ENCODE results near the gene FLT3LG. TPM values are rescaled to one million over a fixed set of nuclear protein-coding genes. Genes with fewer than 3 reads are reported as not detected.

FLT3LG gene
- total and polyA plus RNA-seq, 5 donors from 2014 or later: 103 to 250 (median 117) TPM

- DNase-seq: peak in 2 of 3 donors; percentile 47 to 63
- peaks cover 92% of the 10 kb centered on the region for H3K27me3 Mint-ChIP-seq
- no peak overlapping the region for H3K4me3 Mint-ChIP-seq
- H3K4me3 ChIP-seq (ENCODE audit: low read depth, low read length): no peak overlapping the region
- no peak for ATAC-seq (ENCODE audit: low read depth in 2 of 2)
- H3K27ac ChIP-seq (ENCODE audit: insufficient read depth, low read length, poor library complexity, severe bottlenecking): no peak overlapping the region
- H3K27ac Mint-ChIP-seq: no peak overlapping the region
- peaks cover 40% of the 10 kb centered on the region for H3K27me3 ChIP-seq (ENCODE audit: control insufficient read depth, insufficient read depth, low read length)
- no peaks in the 10 kb centered on the region for H3K36me3 ChIP-seq (ENCODE audit: control insufficient read depth, insufficient read depth, low read length)
- H3K36me3 Mint-ChIP-seq: no peaks in the 10 kb centered on the region
- no peaks in the 10 kb centered on the region for H3K9me3 ChIP-seq (ENCODE audit: control insufficient read depth in 2 of 2, low read length in 2 of 2)
- peaks cover 0 to 9% (median 1%) of the 10 kb centered on the region in 7 donors for H3K9me3 Mint-ChIP-seq
- H3K4me1 ChIP-seq (ENCODE audit: control insufficient read depth, insufficient read depth, low read length, poor library complexity, severe bottlenecking): peaks cover 35% of the 10 kb centered on the region
- peaks cover 0 to 44% (median 18%) of the 10 kb centered on the region in 4 donors for H3K4me1 Mint-ChIP-seq
Observed at GRCh38 chr19:49436381-49437017, 37.5 kb upstream of the FLT3LG start.

- ATAC-seq (ENCODE audit: low read depth in 2 of 2) (no peak), DNase-seq (no peak)
- H3K4me1 Mint-ChIP-seq: peaks cover 0 to 48% (median 24%) of the 10 kb centered on the region in 4 donors
- Histone ChIP-seq H3K27ac (ENCODE audit: insufficient read depth, low read length, poor library complexity, severe bottlenecking) (no peak overlapping the region), H3K9me3 (ENCODE audit: control insufficient read depth in 2 of 2, low read length in 2 of 2) (no peaks in the 10 kb centered on the region), H3K4me3 (ENCODE audit: low read depth, low read length) (no peak overlapping the region), H3K27me3 (ENCODE audit: control insufficient read depth, insufficient read depth, low read length) (peaks cover 47% of the 10 kb centered on the region), H3K4me1 (ENCODE audit: control insufficient read depth, insufficient read depth, low read length, poor library complexity, severe bottlenecking) (peaks cover 36% of the 10 kb centered on the region), H3K36me3 (ENCODE audit: control insufficient read depth, insufficient read depth, low read length) (no peaks in the 10 kb centered on the region)
- no peak overlapping the region for H3K27ac Mint-ChIP-seq
- no peaks in the 10 kb centered on the region for H3K36me3 Mint-ChIP-seq
- H3K9me3 Mint-ChIP-seq: peaks cover 0 to 8% (median 1%) of the 10 kb centered on the region in 7 donors
- peaks cover 94% of the 10 kb centered on the region for H3K27me3 Mint-ChIP-seq
- no peak overlapping the region for H3K4me3 Mint-ChIP-seq
Observed at GRCh38 chr19:49437231-49437630, 36.8 kb upstream of the FLT3LG start.

GRCh38 chr19:49438261-49438660, 35.8 kb upstream of the FLT3LG start:
- ATAC-seq (ENCODE audit: low read depth in 2 of 2): no peak
- no peak overlapping the region for H3K4me3 ChIP-seq (ENCODE audit: low read depth, low read length)
- H3K36me3 Mint-ChIP-seq: no peaks in the 10 kb centered on the region
- H3K4me3 Mint-ChIP-seq: peak overlapping the region in 1 of 4 donors; percentile 1
- peaks cover 0 to 50% (median 27%) of the 10 kb centered on the region in 4 donors for H3K4me1 Mint-ChIP-seq
- no peak overlapping the region for H3K27ac Mint-ChIP-seq
- H3K27me3 ChIP-seq (ENCODE audit: control insufficient read depth, insufficient read depth, low read length): peaks cover 47% of the 10 kb centered on the region
- H3K9me3 ChIP-seq (ENCODE audit: control insufficient read depth in 2 of 2, low read length in 2 of 2): no peaks in the 10 kb centered on the region
- no peak for DNase-seq
- peaks cover 36% of the 10 kb centered on the region for H3K4me1 ChIP-seq (ENCODE audit: control insufficient read depth, insufficient read depth, low read length, poor library complexity, severe bottlenecking)
- H3K27ac ChIP-seq (ENCODE audit: insufficient read depth, low read length, poor library complexity, severe bottlenecking): no peak overlapping the region
- no peaks in the 10 kb centered on the region for H3K36me3 ChIP-seq (ENCODE audit: control insufficient read depth, insufficient read depth, low read length)
- peaks cover 91% of the 10 kb centered on the region for H3K27me3 Mint-ChIP-seq
- H3K9me3 Mint-ChIP-seq: peaks cover 0 to 8% (median 1%) of the 10 kb centered on the region in 7 donors

- Mint-ChIP-seq H3K27me3 (peaks cover 86% of the 10 kb centered on the region), H3K9me3 (peaks cover 0 to 8% (median 0%) of the 10 kb centered on the region in 7 donors), H3K36me3 (no peaks in the 10 kb centered on the region), H3K27ac (no peak overlapping the region), H3K4me1 (peaks cover 0 to 58% (median 29%) of the 10 kb centered on the region in 4 donors), H3K4me3 (peak overlapping the region in 3 of 4 donors; percentile 12 to 75 (median 41))
- Histone ChIP-seq H3K27me3 (ENCODE audit: control insufficient read depth, insufficient read depth, low read length) (peaks cover 44% of the 10 kb centered on the region), H3K4me1 (ENCODE audit: control insufficient read depth, insufficient read depth, low read length, poor library complexity, severe bottlenecking) (peaks cover 38% of the 10 kb centered on the region), H3K27ac (ENCODE audit: insufficient read depth, low read length, poor library complexity, severe bottlenecking) (no peak overlapping the region), H3K9me3 (ENCODE audit: control insufficient read depth in 2 of 2, low read length in 2 of 2) (no peaks in the 10 kb centered on the region), H3K36me3 (ENCODE audit: control insufficient read depth, insufficient read depth, low read length) (no peaks in the 10 kb centered on the region), H3K4me3 (ENCODE audit: low read depth, low read length) (no peak overlapping the region)
- DNase-seq: no peak
- ATAC-seq (ENCODE audit: low read depth in 2 of 2): no peak
Observed at GRCh38 chr19:49439836-49440235, 34.2 kb upstream of the FLT3LG start.

- H3K4me1 ChIP-seq (ENCODE audit: control insufficient read depth, insufficient read depth, low read length, poor library complexity, severe bottlenecking): peaks cover 38% of the 10 kb centered on the region
- no peak for ATAC-seq (ENCODE audit: low read depth in 2 of 2)
- peaks cover 38% of the 10 kb centered on the region for H3K27me3 ChIP-seq (ENCODE audit: control insufficient read depth, insufficient read depth, low read length)
- no peaks in the 10 kb centered on the region for H3K36me3 Mint-ChIP-seq
- no peak overlapping the region for H3K27ac ChIP-seq (ENCODE audit: insufficient read depth, low read length, poor library complexity, severe bottlenecking)
- peak overlapping the region in 1 of 3 donors; percentile 39 for H3K27ac Mint-ChIP-seq
- H3K4me3 ChIP-seq (ENCODE audit: low read depth, low read length): no peak overlapping the region
- H3K27me3 Mint-ChIP-seq: peaks cover 78% of the 10 kb centered on the region
- peaks cover 0 to 59% (median 26%) of the 10 kb centered on the region in 4 donors for H3K4me1 Mint-ChIP-seq
- DNase-seq: no peak
- no peaks in the 10 kb centered on the region for H3K36me3 ChIP-seq (ENCODE audit: control insufficient read depth, insufficient read depth, low read length)
- no peaks in the 10 kb centered on the region for H3K9me3 ChIP-seq (ENCODE audit: control insufficient read depth in 2 of 2, low read length in 2 of 2)
- peak overlapping the region in 3 of 4 donors; percentile 46 to 75 (median 67) for H3K4me3 Mint-ChIP-seq
- H3K9me3 Mint-ChIP-seq: peaks cover 0 to 8% (median 0%) of the 10 kb centered on the region in 7 donors
Observed at GRCh38 chr19:49440439-49441209, 33.4 kb upstream of the FLT3LG start.

- Mint-ChIP-seq H3K27me3 (peaks cover 72% of the 10 kb centered on the region), H3K4me1 (peaks cover 0 to 56% (median 27%) of the 10 kb centered on the region in 4 donors), H3K36me3 (peaks cover 4% of the 10 kb centered on the region), H3K27ac (peak within 1 kb of the TSS; percentile 39 to 86 (median 47)), H3K4me3 (peak within 1 kb of the TSS; percentile 82 to 92 (median 86)), H3K9me3 (peaks cover 0 to 7% (median 0%) of the 10 kb centered on the region in 7 donors)
- Histone ChIP-seq H3K4me3 (ENCODE audit: low read depth, low read length) (no peak within 1 kb of the TSS), H3K9me3 (ENCODE audit: control insufficient read depth in 2 of 2, low read length in 2 of 2) (no peaks in the 10 kb centered on the region), H3K36me3 (ENCODE audit: control insufficient read depth, insufficient read depth, low read length) (peaks cover 5% of the 10 kb centered on the region), H3K4me1 (ENCODE audit: control insufficient read depth, insufficient read depth, low read length, poor library complexity, severe bottlenecking) (peaks cover 38% of the 10 kb centered on the region), H3K27me3 (ENCODE audit: control insufficient read depth, insufficient read depth, low read length) (peaks cover 36% of the 10 kb centered on the region), H3K27ac (ENCODE audit: insufficient read depth, low read length, poor library complexity, severe bottlenecking) (no peak within 1 kb of the TSS)
- peak in 2 of 3 donors; percentile 44 to 45 for DNase-seq
- no peak for ATAC-seq (ENCODE audit: low read depth in 2 of 2)
Observed at GRCh38 chr19:49441210-49441959, 32.6 kb upstream of the FLT3LG start, which contains the start of gene SLC17A7. SLC17A7 (minus strand) TSS chr19:49441527; CDS start chr19:49441379, 148 bp downstream.

GRCh38 chr19:49441960-49442350, 32.1 kb upstream of the FLT3LG start:
- Mint-ChIP-seq H3K27me3 (peaks cover 66% of the 10 kb centered on the region), H3K36me3 (peaks cover 4% of the 10 kb centered on the region), H3K9me3 (peaks cover 0 to 7% (median 0%) of the 10 kb centered on the region in 7 donors), H3K4me1 (peaks cover 0 to 55% (median 26%) of the 10 kb centered on the region in 4 donors), H3K4me3 (peak overlapping the region; percentile 82 to 92 (median 86)), H3K27ac (peak overlapping the region in 2 of 3 donors; percentile 47 to 86)
- ATAC-seq (ENCODE audit: low read depth in 2 of 2) (no peak), DNase-seq (no peak)
- H3K36me3 ChIP-seq (ENCODE audit: control insufficient read depth, insufficient read depth, low read length): peaks cover 11% of the 10 kb centered on the region
- H3K9me3 ChIP-seq (ENCODE audit: control insufficient read depth in 2 of 2, low read length in 2 of 2): no peaks in the 10 kb centered on the region
- peaks cover 32% of the 10 kb centered on the region for H3K4me1 ChIP-seq (ENCODE audit: control insufficient read depth, insufficient read depth, low read length, poor library complexity, severe bottlenecking)
- H3K4me3 ChIP-seq (ENCODE audit: low read depth, low read length): no peak overlapping the region
- peaks cover 36% of the 10 kb centered on the region for H3K27me3 ChIP-seq (ENCODE audit: control insufficient read depth, insufficient read depth, low read length)
- H3K27ac ChIP-seq (ENCODE audit: insufficient read depth, low read length, poor library complexity, severe bottlenecking): no peak overlapping the region

Measured in CD4-positive, CD25-positive, alpha-beta regulatory T cell (primary cell).